Neural progenitor cell (in vitro differentiated cells): ENCODE measurements around the gene SCN9A. TPM values are rescaled to one million over a fixed set of nuclear protein-coding genes. Genes with fewer than 3 reads are reported as not detected.

Experiments used
- DNase-seq: peaks from one replicate; pipeline ENCODE4 v3.0.0-alpha.2; 2016; ENCODE audit warnings: low spot score
- H2AFZ ChIP-seq: fragments of 200-600 bp; sonication (generic); replicated peaks from 2 replicates; pipeline ENCODE4 v1.6.1; 2016; ENCODE audit warnings: antibody characterized with exemption
- H3F3A ChIP-seq: fragments of 200-600 bp; sonication (generic); 2 replicates; pipeline ENCODE4 v1.6.1; 2016; ENCODE audit warnings: antibody characterized with exemption, low read depth
- H3K27ac ChIP-seq: fragments of 200-600 bp; sonication (generic); 2 replicates; pipeline ENCODE4 v1.5.1; 2016; ENCODE audit warnings: mild to moderate bottlenecking
- H3K27me3 ChIP-seq: fragments of 200-600 bp; sonication (generic); 2 replicates; pipeline ENCODE4 v1.6.1; 2016; ENCODE audit warnings: mild to moderate bottlenecking, moderate library complexity
- H3K36me3 ChIP-seq: fragments of 200-600 bp; sonication (generic); 2 replicates; pipeline ENCODE4 v1.5.1; 2016
- H3K4me1 ChIP-seq: fragments of 200-600 bp; sonication (generic); 2 replicates; pipeline ENCODE4 v1.6.1; 2016; ENCODE audit warnings: mixed run types
- H3K4me2 ChIP-seq: fragments of 200-600 bp; sonication (generic); 2 replicates; pipeline ENCODE4 v1.6.1; 2016
- H3K4me3 ChIP-seq: fragments of 200-600 bp; sonication (generic); 2 replicates; pipeline ENCODE4 v1.5.1; 2016
- H3K79me2 ChIP-seq: fragments of 200-600 bp; sonication (generic); 2 replicates; pipeline ENCODE4 v1.6.1; 2016; ENCODE audit warnings: low read depth
- H3K9ac ChIP-seq: fragments of 200-600 bp; sonication (generic); 2 replicates; pipeline ENCODE4 v1.6.1; 2016
- H3K9me3 ChIP-seq: fragments of 200-600 bp; sonication (generic); 2 replicates; pipeline ENCODE4 v1.5.1; 2016; ENCODE audit warnings: low read depth
- H4K20me1 ChIP-seq: fragments of 200-600 bp; sonication (generic); 2 replicates; pipeline ENCODE4 v1.6.1; 2016; ENCODE audit warnings: low read depth
- H3K27ac Mint-ChIP-seq: 3 replicates; pipeline ENCODE4 v1.8.0; 2021; ENCODE audit warnings: mixed read lengths
- H3K27me3 Mint-ChIP-seq: 2 replicates; pipeline ENCODE4 v1.8.0; 2022; ENCODE audit warnings: low read depth, mild to moderate bottlenecking, inconsistent platforms, moderate library complexity, mixed read lengths; ENCODE audit not compliant: insufficient read depth
- H3K36me3 Mint-ChIP-seq: 3 replicates; pipeline ENCODE4 v1.8.0; 2021; ENCODE audit warnings: mixed read lengths
- H3K4me1 Mint-ChIP-seq: 3 replicates; pipeline ENCODE4 v1.8.0; 2021; ENCODE audit warnings: mixed read lengths
- H3K4me3 Mint-ChIP-seq: 3 replicates; pipeline ENCODE4 v1.8.0; 2021; ENCODE audit warnings: mild to moderate bottlenecking, moderate library complexity, mixed read lengths
- H3K9me3 Mint-ChIP-seq: 3 replicates; pipeline ENCODE4 v1.8.0; 2020; ENCODE audit warnings: mixed read lengths
- EZH2 ChIP-seq: fragments of 200-600 bp; sonication (generic); IDR thresholded peaks from 2 replicates; pipeline ENCODE4 v1.6.1; 2017; ENCODE audit warnings: antibody characterized with exemption, mild to moderate bottlenecking, moderate library complexity
- EZH2phosphoT487 ChIP-seq: fragments of 200-600 bp; sonication (generic); IDR thresholded peaks from 2 replicates; pipeline ENCODE4 v1.6.1; 2017; ENCODE audit warnings: antibody characterized with exemption
- total RNA-seq: library from RNA; depleted of rRNA; stranded (reverse); fragments of >200 nt; gene quantifications from 2 replicates; pipeline ENCODE4 v1.2.3, GENCODE V29; 2015; ENCODE audit warnings: low replicate concordance
- TF ChIP-seq, protein P1 (sequence below): fragments of 200-600 bp; sonication (generic); IDR thresholded peaks from 2 replicates; pipeline ENCODE4 v1.5.1; 2017; ENCODE audit warnings: antibody characterized with exemption, mild to moderate bottlenecking

Gene SCN9A
- total RNA-seq, 1 donor from 2014 or later, result 1.1 TPM

- Histone ChIP-seq H3K27me3 (peaks cover 60% of the 10 kb centered on the region), H3F3A (peaks cover 22% of the 10 kb centered on the region), H4K20me1 (no peaks in the 10 kb centered on the region), H3K79me2 (no peaks in the 10 kb centered on the region), H3K4me1 (peaks cover 10% of the 10 kb centered on the region), H3K4me2 (peak overlapping the region; percentile 87), H2AFZ (peak overlapping the region; percentile 59), H3K36me3 (no peaks in the 10 kb centered on the region), H3K27ac (no peak overlapping the region), H3K9me3 (no peaks in the 10 kb centered on the region), H3K9ac (no peak overlapping the region), H3K4me3 (peak overlapping the region; percentile 59)
- no peak overlapping the region for H3K27ac Mint-ChIP-seq
- no peaks in the 10 kb centered on the region for H3K9me3 Mint-ChIP-seq
- TF ChIP-seq EZH2phosphoT487 (peak; percentile 13), EZH2 (peak; percentile 24)
- TF ChIP-seq, protein P1, sequence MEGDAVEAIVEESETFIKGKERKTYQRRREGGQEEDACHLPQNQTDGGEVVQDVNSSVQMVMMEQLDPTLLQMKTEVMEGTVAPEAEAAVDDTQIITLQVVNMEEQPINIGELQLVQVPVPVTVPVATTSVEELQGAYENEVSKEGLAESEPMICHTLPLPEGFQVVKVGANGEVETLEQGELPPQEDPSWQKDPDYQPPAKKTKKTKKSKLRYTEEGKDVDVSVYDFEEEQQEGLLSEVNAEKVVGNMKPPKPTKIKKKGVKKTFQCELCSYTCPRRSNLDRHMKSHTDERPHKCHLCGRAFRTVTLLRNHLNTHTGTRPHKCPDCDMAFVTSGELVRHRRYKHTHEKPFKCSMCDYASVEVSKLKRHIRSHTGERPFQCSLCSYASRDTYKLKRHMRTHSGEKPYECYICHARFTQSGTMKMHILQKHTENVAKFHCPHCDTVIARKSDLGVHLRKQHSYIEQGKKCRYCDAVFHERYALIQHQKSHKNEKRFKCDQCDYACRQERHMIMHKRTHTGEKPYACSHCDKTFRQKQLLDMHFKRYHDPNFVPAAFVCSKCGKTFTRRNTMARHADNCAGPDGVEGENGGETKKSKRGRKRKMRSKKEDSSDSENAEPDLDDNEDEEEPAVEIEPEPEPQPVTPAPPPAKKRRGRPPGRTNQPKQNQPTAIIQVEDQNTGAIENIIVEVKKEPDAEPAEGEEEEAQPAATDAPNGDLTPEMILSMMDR, result no peak
- no peak for DNase-seq
- H3K4me3 Mint-ChIP-seq, result peak overlapping the region; percentile 94
- peaks cover 18% of the 10 kb centered on the region for H3K27me3 Mint-ChIP-seq
- peaks cover 10% of the 10 kb centered on the region for H3K4me1 Mint-ChIP-seq
- H3K36me3 Mint-ChIP-seq, result no peaks in the 10 kb centered on the region
Observed at GRCh38 chr2:166376488-166376828, 714 bp upstream of the SCN9A start.

DNA sequence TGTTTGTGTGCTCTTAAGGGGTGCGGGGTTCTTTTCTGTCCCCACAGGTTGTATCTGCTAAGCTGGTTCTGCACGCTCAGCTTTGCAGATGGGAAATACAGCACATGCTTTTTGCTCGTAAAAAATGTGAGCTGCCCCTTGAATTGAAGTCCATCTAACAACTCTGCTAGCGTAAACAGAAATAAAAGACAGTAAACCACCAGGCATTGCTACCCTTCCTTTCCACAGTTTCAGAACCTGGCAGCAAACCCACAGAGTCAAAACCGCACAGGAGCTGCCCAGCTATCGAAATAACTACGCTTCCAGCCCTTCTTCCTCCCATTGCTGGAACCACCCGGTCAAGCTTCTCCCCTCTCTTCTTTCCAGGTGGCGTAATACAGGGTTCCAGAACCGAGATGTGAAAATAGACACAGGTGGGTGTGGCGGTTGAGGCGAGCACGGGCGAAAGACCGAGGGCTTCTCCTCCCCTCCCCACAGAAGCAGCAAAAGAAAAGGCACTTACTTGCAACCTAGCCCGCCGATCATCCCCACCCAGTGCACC, 479 bp downstream of the SCN9A start:
- no peaks in the 10 kb centered on the region for H3K9me3 ChIP-seq
- H3K4me1 ChIP-seq, result peaks cover 10% of the 10 kb centered on the region
- H3K9ac ChIP-seq, result no peak overlapping the region
- DNase-seq, result peak; percentile 15
- no peak overlapping the region for H3K27ac Mint-ChIP-seq
- no peak overlapping the region for H3K27ac ChIP-seq
- H3K36me3 Mint-ChIP-seq, result no peaks in the 10 kb centered on the region
- H3K4me3 Mint-ChIP-seq, result peak overlapping the region; percentile 94
- H3K27me3 ChIP-seq, result peaks cover 60% of the 10 kb centered on the region
- no peaks in the 10 kb centered on the region for H3K36me3 ChIP-seq
- H3K27me3 Mint-ChIP-seq, result peaks cover 18% of the 10 kb centered on the region
- peaks cover 10% of the 10 kb centered on the region for H3K4me1 Mint-ChIP-seq
- TF ChIP-seq EZH2, result no peak
- TF ChIP-seq, protein P1, result no peak
- no peak for TF ChIP-seq EZH2phosphoT487
- no peaks in the 10 kb centered on the region for H3K9me3 Mint-ChIP-seq
- H2AFZ ChIP-seq, result peak overlapping the region; percentile 59
- H3K4me3 ChIP-seq, result peak overlapping the region; percentile 59
- H3F3A ChIP-seq, result peaks cover 22% of the 10 kb centered on the region
- peak overlapping the region; percentile 87 for H3K4me2 ChIP-seq
- H4K20me1 ChIP-seq, result no peaks in the 10 kb centered on the region
- no peaks in the 10 kb centered on the region for H3K79me2 ChIP-seq

DNA sequence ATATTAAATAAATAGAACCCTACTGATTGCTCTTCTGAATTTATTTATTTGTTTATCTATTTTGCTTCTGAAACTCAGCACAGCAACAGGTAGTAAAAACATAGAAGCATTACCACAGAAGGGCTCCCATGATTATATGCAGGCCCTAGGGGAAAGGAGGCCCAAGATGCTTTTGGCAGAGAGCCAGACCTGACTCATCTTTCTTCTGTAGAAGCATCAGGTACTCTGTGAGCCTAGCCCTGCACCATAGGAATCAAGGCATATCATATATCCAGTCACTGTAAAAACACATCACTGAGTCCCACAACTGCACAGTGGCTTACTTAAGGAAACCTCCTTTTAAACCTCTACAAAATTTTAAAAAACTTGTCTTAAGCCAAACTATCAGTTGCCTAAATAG, 1.8 kb downstream of the SCN9A start:
- Histone ChIP-seq H3K9me3 (no peaks in the 10 kb centered on the region), H3K36me3 (no peaks in the 10 kb centered on the region), H3K27me3 (peaks cover 49% of the 10 kb centered on the region), H3K4me3 (no peak overlapping the region), H3K4me1 (peaks cover 10% of the 10 kb centered on the region), H3K9ac (no peak overlapping the region), H3F3A (peaks cover 22% of the 10 kb centered on the region), H3K27ac (no peak overlapping the region), H2AFZ (no peak overlapping the region), H3K4me2 (no peak overlapping the region), H4K20me1 (no peaks in the 10 kb centered on the region), H3K79me2 (no peaks in the 10 kb centered on the region)
- H3K27me3 Mint-ChIP-seq, result peaks cover 18% of the 10 kb centered on the region
- H3K4me1 Mint-ChIP-seq, result peaks cover 10% of the 10 kb centered on the region
- no peak for DNase-seq
- H3K4me3 Mint-ChIP-seq, result no peak overlapping the region
- TF ChIP-seq, protein P1, result no peak
- TF ChIP-seq EZH2phosphoT487 (no peak), EZH2 (no peak)
- H3K36me3 Mint-ChIP-seq, result no peaks in the 10 kb centered on the region
- H3K9me3 Mint-ChIP-seq, result no peaks in the 10 kb centered on the region
- no peak overlapping the region for H3K27ac Mint-ChIP-seq
